HUES48 (cell line): Measurements from ENCODE around the gene CCL11.

Source experiments
- H3K27ac ChIP-seq: one replicate; pipeline ENCODE4 v1.7.0; 2013; ENCODE audit warnings: low read depth, low read length, inconsistent platforms
- H3K27me3 ChIP-seq: 2 replicates; pipeline ENCODE4 v1.6.1; 2013; ENCODE audit warnings: mild to moderate bottlenecking, low read length; ENCODE audit not compliant: control insufficient read depth, insufficient read depth
- H3K36me3 ChIP-seq: 2 replicates; pipeline ENCODE4 v1.6.1; 2013; ENCODE audit warnings: low read length; ENCODE audit not compliant: control insufficient read depth, insufficient read depth
- H3K4me1 ChIP-seq: 2 replicates; pipeline ENCODE4 v1.6.1; 2013; ENCODE audit warnings: mild to moderate bottlenecking, low read length; ENCODE audit not compliant: control insufficient read depth, insufficient read depth
- H3K4me3 ChIP-seq: 2 replicates; pipeline ENCODE4 v1.5.1; 2013; ENCODE audit warnings: mild to moderate bottlenecking, low read depth, low read length
- H3K9ac ChIP-seq: 2 replicates; pipeline ENCODE4 v1.6.1; 2013; ENCODE audit warnings: mild to moderate bottlenecking, low read depth, low read length, moderate library complexity
- H3K9me3 ChIP-seq: 2 replicates; pipeline ENCODE4 v1.6.1; 2013; ENCODE audit warnings: low read length; ENCODE audit not compliant: control insufficient read depth, insufficient read depth

Gene CCL11

GRCh38 chr17:34249061-34249460 is 36.5 kb upstream of the CCL11 start:
- H3K9ac ChIP-seq, result no peak overlapping the region

DNA sequence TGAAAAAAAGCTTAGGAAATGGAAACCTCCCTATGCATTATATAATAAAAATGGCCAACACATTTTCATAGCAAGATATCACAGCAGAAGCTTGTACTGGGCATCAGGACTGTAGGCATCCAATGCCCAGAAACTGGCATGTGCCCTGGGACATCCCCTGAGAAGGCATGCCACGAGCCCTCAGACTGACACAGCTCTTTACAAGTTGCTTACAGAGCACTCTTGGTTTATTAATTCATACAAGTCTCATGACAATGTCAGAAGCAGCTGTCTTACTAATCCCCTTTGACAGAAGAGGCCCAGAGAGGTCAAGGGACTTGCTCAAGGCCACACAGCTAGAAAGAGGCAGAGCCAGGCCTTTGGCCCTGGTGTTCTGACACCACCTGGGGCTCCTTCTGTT is 36.1 kb upstream of the CCL11 start:
- Histone ChIP-seq H3K4me1 (peaks cover 20% of the 10 kb centered on the region), H3K4me3 (no peak overlapping the region), H3K27ac (no peak overlapping the region)

More at GRCh38 chr17:34249061-34249460, 36.5 kb upstream of the CCL11 start:
- Histone ChIP-seq H3K27ac (no peak overlapping the region), H3K4me3 (no peak overlapping the region), H3K27me3 (peaks cover 7% of the 10 kb centered on the region; the same call in 1 of the 2 replicates), H3K4me1 (peaks cover 15% of the 10 kb centered on the region), H3K36me3 (no peaks in the 10 kb centered on the region), H3K9me3 (no peaks in the 10 kb centered on the region)

GRCh38 chr17:34251186-34251585 is 34.4 kb upstream of the CCL11 start:
- no peak overlapping the region for H3K9ac ChIP-seq
- 0 out of 2 replicates have a peak, but pooled peaks cover 7% of the 10 kb centered on the region for H3K27me3 ChIP-seq
- peaks cover 34% of the 10 kb centered on the region for H3K4me1 ChIP-seq
- H3K36me3 ChIP-seq, result no peaks in the 10 kb centered on the region
- no peak overlapping the region for H3K27ac ChIP-seq
- no peak overlapping the region for H3K4me3 ChIP-seq
- H3K9me3 ChIP-seq, result no peaks in the 10 kb centered on the region

More for the DNA sequence above, 36.1 kb upstream of the CCL11 start:
- no peaks in the 10 kb centered on the region for H3K36me3 ChIP-seq
- 0 out of 2 replicates have a peak, but pooled peaks cover 7% of the 10 kb centered on the region for H3K27me3 ChIP-seq
- no peaks in the 10 kb centered on the region for H3K9me3 ChIP-seq
- H3K9ac ChIP-seq, result no peak overlapping the region

DNA sequence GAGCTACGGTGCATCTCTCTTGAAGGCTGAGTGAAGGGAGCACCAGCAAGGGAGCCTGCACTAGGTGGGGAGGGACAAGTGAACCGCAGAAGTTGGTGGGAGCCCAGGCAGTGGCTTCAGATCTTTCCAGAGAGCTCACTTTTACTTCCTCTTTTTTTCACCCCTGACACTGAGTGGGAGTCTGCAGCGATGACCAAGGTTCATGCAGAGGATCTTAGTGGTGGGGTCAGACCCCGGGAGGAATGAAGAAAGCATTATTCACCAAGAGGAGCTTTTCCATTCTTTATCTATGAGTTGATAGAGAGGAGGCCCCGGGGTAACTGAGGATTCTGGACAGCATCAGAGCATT is 33.5 kb upstream of the CCL11 start:
- H3K9me3 ChIP-seq, result no peaks in the 10 kb centered on the region
- no peaks in the 10 kb centered on the region for H3K36me3 ChIP-seq
- no peak overlapping the region for H3K27ac ChIP-seq
- H3K9ac ChIP-seq, result no peak overlapping the region
- H3K4me3 ChIP-seq, result no peak overlapping the region
- 0 out of 2 replicates have a peak, but pooled peaks cover 7% of the 10 kb centered on the region for H3K27me3 ChIP-seq
- peaks cover 34% of the 10 kb centered on the region for H3K4me1 ChIP-seq

GRCh38 chr17:34252444-34253138 is 33.0 kb upstream of the CCL11 start:
- no peaks in the 10 kb centered on the region for H3K36me3 ChIP-seq
- H3K4me1 ChIP-seq, result peaks cover 34% of the 10 kb centered on the region
- 0 out of 2 replicates have a peak, but pooled peaks cover 7% of the 10 kb centered on the region for H3K27me3 ChIP-seq
- H3K9me3 ChIP-seq, result no peaks in the 10 kb centered on the region
- no peak overlapping the region for H3K9ac ChIP-seq
- H3K27ac ChIP-seq, result no peak overlapping the region
- no peak overlapping the region for H3K4me3 ChIP-seq

- Histone ChIP-seq H3K9me3 (no peaks in the 10 kb centered on the region), H3K4me3 (no peak overlapping the region), H3K27me3 (0 out of 2 replicates have a peak, but pooled peaks cover 7% of the 10 kb centered on the region), H3K9ac (no peak overlapping the region), H3K27ac (no peak overlapping the region), H3K4me1 (peaks cover 34% of the 10 kb centered on the region), H3K36me3 (no peaks in the 10 kb centered on the region)
These were observed 32.4 kb upstream of the CCL11 start for GRCh38 chr17:34253139-34253525.

DNA sequence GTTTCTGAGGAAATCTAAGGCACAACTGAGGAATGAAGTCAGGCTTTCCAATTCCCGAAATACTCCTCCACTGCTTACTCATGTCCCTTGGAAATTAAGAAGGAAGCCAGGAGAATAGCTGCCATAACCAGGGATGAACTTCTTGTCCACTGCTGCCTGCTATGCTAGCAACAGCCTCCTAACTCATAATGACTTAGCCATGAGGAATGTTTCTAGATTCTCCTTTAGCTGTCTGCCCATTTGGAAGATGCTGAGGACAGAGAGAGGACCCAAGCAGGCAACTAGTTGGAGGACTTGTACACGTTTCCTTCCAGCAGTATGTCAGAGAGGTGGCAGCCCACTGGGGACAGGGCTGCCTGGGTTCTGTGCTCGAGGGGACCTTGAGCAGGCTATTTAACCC is 31.4 kb upstream of the CCL11 start:
- Histone ChIP-seq H3K4me3 (peak overlapping the region; percentile 62; the same call in 1 of the 2 replicates), H3K27ac (peak overlapping the region; percentile 92), H3K9ac (no peak overlapping the region), H3K9me3 (no peaks in the 10 kb centered on the region), H3K27me3 (0 out of 2 replicates have a peak, but pooled peaks cover 7% of the 10 kb centered on the region), H3K36me3 (no peaks in the 10 kb centered on the region), H3K4me1 (peaks cover 34% of the 10 kb centered on the region)

- peaks cover 34% of the 10 kb centered on the region for H3K4me1 ChIP-seq
- no peaks in the 10 kb centered on the region for H3K9me3 ChIP-seq
- 0 out of 2 replicates have a peak, but pooled peaks cover 7% of the 10 kb centered on the region for H3K27me3 ChIP-seq
- H3K9ac ChIP-seq, result no peak within 1 kb of the TSS
- H3K36me3 ChIP-seq, result no peaks in the 10 kb centered on the region
- H3K27ac ChIP-seq, result peak within 1 kb of the TSS; percentile 92
- peak within 1 kb of the TSS; percentile 62 for H3K4me3 ChIP-seq
These were observed 30.7 kb upstream of the CCL11 start, which contains the start of gene CCL2 for GRCh38 chr17:34254651-34255380. Gene CCL2 (plus strand): TSS chr17:34255285. CDS start chr17:34255350, 65 bp downstream.

DNA sequence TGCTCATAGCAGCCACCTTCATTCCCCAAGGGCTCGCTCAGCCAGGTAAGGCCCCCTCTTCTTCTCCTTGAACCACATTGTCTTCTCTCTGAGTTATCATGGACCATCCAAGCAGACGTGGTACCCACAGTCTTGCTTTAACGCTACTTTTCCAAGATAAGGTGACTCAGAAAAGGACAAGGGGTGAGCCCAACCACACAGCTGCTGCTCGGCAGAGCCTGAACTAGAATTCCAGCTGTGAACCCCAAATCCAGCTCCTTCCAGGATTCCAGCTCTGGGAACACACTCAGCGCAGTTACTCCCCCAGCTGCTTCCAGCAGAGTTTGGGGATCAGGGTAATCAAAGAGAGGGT is 30.2 kb upstream of the CCL11 start:
- no peaks in the 10 kb centered on the region for H3K9me3 ChIP-seq
- H3K4me1 ChIP-seq, result peaks cover 34% of the 10 kb centered on the region
- no peak overlapping the region for H3K9ac ChIP-seq
- H3K27ac ChIP-seq, result peak overlapping the region; percentile 92
- H3K4me3 ChIP-seq, result peak overlapping the region; percentile 62
- H3K36me3 ChIP-seq, result no peaks in the 10 kb centered on the region
- 0 out of 2 replicates have a peak, but pooled peaks cover 7% of the 10 kb centered on the region for H3K27me3 ChIP-seq

GRCh38 chr17:34255841-34256240 is 29.7 kb upstream of the CCL11 start:
- Histone ChIP-seq H3K36me3 (no peaks in the 10 kb centered on the region), H3K27ac (peak overlapping the region; percentile 92), H3K27me3 (0 out of 2 replicates have a peak, but pooled peaks cover 7% of the 10 kb centered on the region), H3K9me3 (no peaks in the 10 kb centered on the region), H3K4me1 (peaks cover 29% of the 10 kb centered on the region), H3K9ac (no peak overlapping the region), H3K4me3 (peak overlapping the region; percentile 62)
